GM23248 (cell line): ENCODE results near the gene TYMP. TPM values are rescaled to one million over a fixed set of nuclear protein-coding genes. Genes with fewer than 3 reads are reported as not detected.

Experiments
- DNase-seq: peaks from one replicate; pipeline ENCODE4 v3.0.0-alpha.2; 2015
- H2AFZ ChIP-seq: fragments of 200-600 bp; sonication (generic); 2 replicates; pipeline ENCODE4 v1.6.1; 2016; ENCODE audit warnings: antibody characterized with exemption
- H3F3A ChIP-seq: fragments of 200-600 bp; sonication (generic); 2 replicates; pipeline ENCODE4 v1.6.1; 2016; ENCODE audit warnings: mild to moderate bottlenecking, antibody characterized with exemption, mixed run types; ENCODE audit not compliant: insufficient read depth
- H3K27ac ChIP-seq: fragments of 200-600 bp; sonication (generic); 2 replicates; pipeline ENCODE4 v1.5.1; 2016; ENCODE audit warnings: mild to moderate bottlenecking
- H3K27me3 ChIP-seq: fragments of 200-600 bp; sonication (generic); replicated peaks from 2 replicates; pipeline ENCODE4 v1.6.1; 2016; ENCODE audit warnings: mild to moderate bottlenecking; ENCODE audit not compliant: insufficient read depth
- H3K36me3 ChIP-seq: fragments of 200-600 bp; sonication (generic); 2 replicates; pipeline ENCODE4 v1.6.1; 2016; ENCODE audit warnings: low read depth, mild to moderate bottlenecking
- H3K4me1 ChIP-seq: fragments of 200-600 bp; sonication (generic); 2 replicates; pipeline ENCODE4 v1.6.1; 2016; ENCODE audit warnings: mild to moderate bottlenecking; ENCODE audit not compliant: insufficient read depth
- H3K4me2 ChIP-seq: fragments of 200-600 bp; sonication (generic); one replicate; pipeline ENCODE4 v1.6.1; 2016; ENCODE audit warnings: mild to moderate bottlenecking; ENCODE audit not compliant: unreplicated experiment
- H3K4me3 ChIP-seq: fragments of 200-600 bp; sonication (generic); 2 replicates; pipeline ENCODE4 v1.5.1; 2016; ENCODE audit warnings: mild to moderate bottlenecking
- H3K79me2 ChIP-seq: fragments of 200-600 bp; sonication (generic); 2 replicates; pipeline ENCODE4 v1.6.1; 2016; ENCODE audit warnings: mild to moderate bottlenecking; ENCODE audit not compliant: insufficient read depth
- H3K9ac ChIP-seq: fragments of 200-600 bp; sonication (generic); 2 replicates; pipeline ENCODE4 v1.6.1; 2016; ENCODE audit warnings: mild to moderate bottlenecking
- H3K9me2 ChIP-seq: fragments of 200-600 bp; sonication (generic); 2 replicates; pipeline ENCODE4 v1.6.1; 2016; ENCODE audit warnings: mixed run types, mild to moderate bottlenecking, moderate library complexity; ENCODE audit not compliant: insufficient read depth
- H3K9me3 ChIP-seq: fragments of 200-600 bp; sonication (generic); one replicate; pipeline ENCODE4 v1.6.1; 2017; ENCODE audit warnings: low read depth
- H4K20me1 ChIP-seq: fragments of 200-600 bp; sonication (generic); 2 replicates; pipeline ENCODE4 v1.6.0; 2016; ENCODE audit not compliant: insufficient read depth
- EZH2 ChIP-seq: fragments of 200-600 bp; sonication (generic); IDR thresholded peaks from 2 replicates; pipeline ENCODE4 v1.6.1; 2018; ENCODE audit warnings: antibody characterized with exemption, mild to moderate bottlenecking; ENCODE audit not compliant: insufficient read depth, poor library complexity, severe bottlenecking
- EZH2phosphoT487 ChIP-seq: fragments of 200-600 bp; sonication (generic); IDR thresholded peaks from 2 replicates; pipeline ENCODE4 v1.6.1; 2018; ENCODE audit warnings: antibody characterized with exemption, moderate library complexity, mild to moderate bottlenecking, low read depth; ENCODE audit not compliant: insufficient read depth
- WGBS, 2 experiments: methylation state at CpG; one replicate each; pipeline ENCODE4 v1.1.6; 2015 to 2017; ENCODE audit warnings: low lambda C conversion rate in 2 of 2, low coverage in 1 of 2; ENCODE audit errors: missing lambda C conversion rate in 2 of 2; 5-methylcytosine and 5-hydroxymethylcytosine counted together
- in situ Hi-C: fragments of 300-500 bp; cut with MboI; formaldehyde crosslinking; loops from 2 replicates; pipeline ENCODE4 v1.15.0; 2020
- polyA plus RNA-seq: library from polyadenylated mRNA; unstranded; fragments of >200 nt; fragmentation: Nextera tagmentation; extraction: Ambion mirVana; gene quantifications from 2 replicates; pipeline ENCODE4 v1.2.1, GENCODE V29; 2016
- total RNA-seq: library from RNA; depleted of rRNA; stranded (reverse); fragments of >200 nt; shearing (Covaris generic); gene quantifications from 2 replicates; pipeline ENCODE4 v1.2.3, GENCODE V29; 2014

Gene TYMP
- total and polyA plus RNA-seq, 2 experiments from 2014 or later = 24.3 to 33.2 TPM

DNA sequence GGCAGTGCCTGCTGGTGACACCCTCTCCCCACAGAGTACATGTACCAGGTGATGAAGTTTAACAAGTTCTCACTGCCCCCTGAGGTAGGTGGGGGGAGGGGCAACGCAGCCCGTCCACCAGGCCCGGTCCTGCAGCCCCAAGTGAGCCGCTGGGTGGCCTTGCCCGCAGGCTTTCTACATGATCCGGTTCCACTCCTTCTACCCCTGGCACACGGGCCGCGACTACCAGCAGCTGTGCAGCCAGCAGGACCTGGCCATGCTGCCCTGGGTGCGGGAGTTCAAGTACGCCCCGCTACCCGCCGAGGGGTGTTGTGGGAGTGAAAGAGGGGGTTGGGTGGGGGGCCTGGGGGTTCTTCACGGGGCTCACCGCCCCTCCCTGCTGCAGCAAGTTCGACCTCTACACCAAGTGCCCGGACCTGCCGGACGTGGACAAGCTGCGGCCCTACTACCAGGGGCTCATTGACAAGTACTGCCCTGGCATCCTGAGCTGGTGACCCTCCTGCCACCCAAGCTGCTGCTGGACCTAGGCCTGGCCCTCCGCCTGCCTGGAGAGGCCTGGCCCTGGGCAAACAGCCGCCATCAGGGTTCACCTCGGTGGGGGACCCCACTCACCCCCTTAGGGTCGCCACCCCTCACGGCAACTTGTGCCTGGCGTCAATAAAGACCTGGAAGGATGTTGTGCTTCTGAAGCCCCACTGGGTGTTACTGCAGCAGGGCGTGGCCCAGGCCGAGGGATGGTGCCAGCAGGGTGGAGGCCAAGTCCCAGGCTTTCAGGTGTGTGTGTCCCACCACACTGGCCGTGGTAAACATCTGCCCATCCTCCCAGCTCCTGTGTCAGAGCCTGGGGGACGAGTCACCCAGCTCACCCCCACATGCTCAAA is 40.2 kb downstream of the TYMP start:
- Histone ChIP-seq H3K9me2 (no peaks in the 10 kb centered on the region), H3K27me3 (no peaks in the 10 kb centered on the region), H3K79me2 (no peaks in the 10 kb centered on the region), H3K4me2 (no peak overlapping the region), H3K9ac (no peak overlapping the region), H2AFZ (no peak overlapping the region), H3F3A (no peaks in the 10 kb centered on the region), H3K9me3 (no peaks in the 10 kb centered on the region), H3K36me3 (no peaks in the 10 kb centered on the region), H4K20me1 (no peaks in the 10 kb centered on the region), H3K4me3 (no peak overlapping the region), H3K4me1 (no peaks in the 10 kb centered on the region), H3K27ac (no peak overlapping the region)
- TF ChIP-seq EZH2phosphoT487 = no peak
- no peak for TF ChIP-seq EZH2
- DNase-seq = no peak
- WGBS, 2 experiments = 71 to 74% methylated on average over 25 to 28 of the region's 31 CpGs
- in situ Hi-C loops = no loop called here

DNA sequence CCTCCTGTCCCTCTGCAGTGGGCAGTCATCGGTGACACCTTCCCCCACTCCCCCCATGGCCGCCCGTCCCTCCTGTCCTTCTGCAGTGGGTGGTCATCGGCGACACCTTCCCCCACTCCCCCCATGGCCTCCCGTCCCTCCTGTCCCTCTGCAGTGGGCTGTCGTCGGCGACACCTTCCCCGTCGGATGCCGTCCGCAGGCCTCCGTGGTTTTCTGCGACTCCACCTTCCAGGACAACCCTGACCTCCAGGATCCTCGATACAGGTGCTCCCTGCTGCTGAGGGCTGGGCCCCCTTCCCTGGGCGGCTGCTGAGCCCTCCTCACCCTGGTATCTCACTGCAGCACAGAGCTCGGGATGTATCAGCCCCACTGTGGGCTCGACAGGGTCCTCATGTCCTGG is 40.9 kb downstream of the TYMP start:
- H3K4me2 ChIP-seq = no peak overlapping the region
- H3K4me1 ChIP-seq = no peaks in the 10 kb centered on the region
- H3K9ac ChIP-seq = no peak overlapping the region
- in situ Hi-C loops = no loop called here
- WGBS, 2 experiments = 69 to 78% methylated on average over 11 to 19 of the region's 19 CpGs
- H4K20me1 ChIP-seq = no peaks in the 10 kb centered on the region
- DNase-seq = no peak
- H2AFZ ChIP-seq = no peak overlapping the region
- H3K36me3 ChIP-seq = no peaks in the 10 kb centered on the region
- TF ChIP-seq EZH2phosphoT487 (no peak), EZH2 (no peak)
- no peaks in the 10 kb centered on the region for H3K9me2 ChIP-seq
- no peaks in the 10 kb centered on the region for H3K27me3 ChIP-seq
- H3F3A ChIP-seq = no peaks in the 10 kb centered on the region
- H3K9me3 ChIP-seq = no peaks in the 10 kb centered on the region
- H3K79me2 ChIP-seq = no peaks in the 10 kb centered on the region
- no peak overlapping the region for H3K4me3 ChIP-seq
- H3K27ac ChIP-seq = no peak overlapping the region

DNA sequence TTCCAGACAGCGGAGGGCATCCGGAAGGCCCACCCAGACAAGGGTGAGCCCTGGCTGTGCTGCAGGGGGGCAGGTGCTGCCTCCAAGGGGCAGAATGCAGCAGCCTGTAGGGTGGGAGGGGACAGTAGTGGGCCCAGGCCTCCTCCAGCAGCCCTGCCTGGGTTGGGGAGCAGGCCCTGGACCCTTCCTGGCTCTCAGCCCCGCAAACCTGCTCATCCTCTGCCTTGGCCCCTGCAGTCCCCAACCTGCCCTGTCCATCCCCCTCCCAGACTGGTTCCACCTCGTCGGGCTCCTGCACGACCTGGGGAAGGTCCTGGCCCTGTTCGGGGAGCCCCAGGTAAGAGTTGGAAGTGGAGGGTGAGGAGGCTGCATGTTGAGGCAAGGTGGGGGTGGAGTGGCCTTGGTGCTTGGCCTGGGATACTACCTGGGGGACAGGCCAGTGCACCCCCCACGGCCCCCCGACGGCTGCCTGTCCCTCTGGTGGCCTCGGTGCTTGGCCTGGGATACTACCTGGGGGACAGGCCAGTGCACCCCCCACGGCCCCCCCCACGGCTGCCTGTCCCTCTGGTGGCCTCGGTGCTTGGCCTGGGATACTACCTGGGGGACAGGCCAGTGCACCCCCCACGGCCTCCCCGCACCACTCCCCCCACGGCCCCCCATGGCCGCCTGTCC is 41.7 kb downstream of the TYMP start:
- no peak for DNase-seq
- WGBS, 2 experiments = 70 to 75% methylated on average over 8 to 18 of the region's 18 CpGs
- Histone ChIP-seq H3K9me2 (no peaks in the 10 kb centered on the region), H3K9ac (no peak overlapping the region), H3F3A (no peaks in the 10 kb centered on the region), H3K79me2 (no peaks in the 10 kb centered on the region), H3K4me1 (no peaks in the 10 kb centered on the region), H4K20me1 (no peaks in the 10 kb centered on the region), H3K4me3 (no peak overlapping the region), H3K4me2 (no peak overlapping the region), H2AFZ (no peak overlapping the region), H3K27me3 (no peaks in the 10 kb centered on the region), H3K27ac (no peak overlapping the region), H3K36me3 (no peaks in the 10 kb centered on the region), H3K9me3 (no peaks in the 10 kb centered on the region)
- TF ChIP-seq EZH2phosphoT487 = no peak
- TF ChIP-seq EZH2 = no peak
- in situ Hi-C loops = no loop called here

DNA sequence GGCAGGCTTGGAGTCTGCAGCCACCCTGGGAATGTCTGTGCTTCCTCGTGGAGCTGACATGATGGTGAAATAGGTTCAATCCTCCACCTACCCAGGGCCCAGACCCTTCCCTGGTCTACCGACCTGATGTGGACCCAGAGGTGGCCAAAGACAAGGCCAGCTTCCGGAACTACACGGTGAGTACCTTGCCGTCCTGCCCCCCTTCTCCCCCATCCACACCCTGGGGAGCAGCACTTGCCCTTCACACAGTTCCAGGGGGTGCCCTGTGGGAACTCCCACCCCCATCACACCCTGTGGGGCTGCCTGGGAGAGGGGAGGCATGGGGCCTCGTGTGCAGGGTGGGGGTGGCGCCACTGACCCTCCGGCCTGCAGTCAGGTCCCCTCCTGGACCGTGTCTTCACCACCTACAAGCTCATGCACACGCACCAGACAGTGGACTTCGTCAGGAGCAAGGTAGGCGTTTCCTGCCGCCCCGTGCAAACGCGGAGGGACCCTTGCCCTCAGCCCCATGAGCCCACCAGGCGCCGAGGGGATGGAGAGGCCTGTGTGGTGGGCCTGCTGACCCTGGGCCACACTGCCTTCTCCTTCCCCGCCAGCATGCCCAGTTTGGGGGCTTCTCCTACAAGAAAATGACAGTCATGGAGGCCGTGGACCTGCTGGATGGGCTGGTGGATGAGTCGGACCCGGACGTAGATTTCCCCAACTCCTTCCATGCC is 42.4 kb downstream of the TYMP start:
- Histone ChIP-seq H3K27me3 (no peaks in the 10 kb centered on the region), H3K4me1 (0 out of 2 replicates have a peak, but pooled peaks cover 3% of the 10 kb centered on the region), H3F3A (no peaks in the 10 kb centered on the region), H3K27ac (no peak overlapping the region), H2AFZ (no peak overlapping the region), H3K4me2 (no peak overlapping the region), H3K9ac (no peak overlapping the region), H3K9me3 (no peaks in the 10 kb centered on the region), H3K4me3 (no peak overlapping the region), H3K9me2 (no peaks in the 10 kb centered on the region), H3K79me2 (no peaks in the 10 kb centered on the region), H4K20me1 (no peaks in the 10 kb centered on the region), H3K36me3 (no peaks in the 10 kb centered on the region)
- TF ChIP-seq EZH2phosphoT487 = no peak
- TF ChIP-seq EZH2 = no peak
- DNase-seq = no peak
- WGBS, 2 experiments = 65 to 72% methylated on average over 20 to 23 of the region's 23 CpGs
- in situ Hi-C loops = no loop called here
